GM19372 (cell line): Measurements from ENCODE around the gene GTF2H3.
"Not testable (repeated sequence)": the region's sequence is repeated elsewhere in the genome, so short reads cannot be mapped to it uniquely, and the experiment has no call there.

Source experiments
- ATAC-seq: cut with Tn5 transposase; IDR thresholded peaks from one replicate; pipeline ENCODE4 v1.9.1; 2021; ENCODE audit warnings: mild to moderate bottlenecking, low read depth, moderate library complexity; ENCODE audit not compliant: unreplicated experiment

GTF2H3 gene

GRCh38 chr12:123633379-123634141 is at the start of gene GTF2H3, which contains the start of gene EIF2B1:
Gene GTF2H3 (plus strand): TSS chr12:123633829. CDS start chr12:123633860, 31 bp downstream.
Gene EIF2B1 (minus strand): TSS chr12:123633686. CDS start chr12:123633557, 129 bp downstream.
- ATAC-seq: peak; percentile 98

GRCh38 chr12:123591702-123592481 is 41.7 kb upstream of the GTF2H3 start:
- no peak for ATAC-seq

GRCh38 chr12:123595729-123596128 is 37.9 kb upstream of the GTF2H3 start:
- ATAC-seq: no peak

- no peak for ATAC-seq
Measured at GRCh38 chr12:123597100-123597499, 36.5 kb upstream of the GTF2H3 start.

GRCh38 chr12:123598522-123598921 is 35.1 kb upstream of the GTF2H3 start:
- no peak for ATAC-seq

GRCh38 chr12:123599310-123599709 is 34.3 kb upstream of the GTF2H3 start:
- ATAC-seq: no peak

GRCh38 chr12:123599721-123600120 is 33.9 kb upstream of the GTF2H3 start:
- no peak for ATAC-seq

- peak; percentile 78 for ATAC-seq
Measured at GRCh38 chr12:123601602-123602489, 31.8 kb upstream of the GTF2H3 start, which contains the start of gene DDX55. Gene DDX55 (plus strand): TSS chr12:123602099. CDS start chr12:123602149, 50 bp downstream.

- no peak for ATAC-seq
Measured at GRCh38 chr12:123602651-123603195, 30.9 kb upstream of the GTF2H3 start.

GRCh38 chr12:123603495-123603894 is 30.1 kb upstream of the GTF2H3 start:
- not testable (repeated sequence) for ATAC-seq

GRCh38 chr12:123607756-123608155 is 25.9 kb upstream of the GTF2H3 start:
- no peak for ATAC-seq

- ATAC-seq: no peak
Measured at GRCh38 chr12:123608182-123608581, 25.4 kb upstream of the GTF2H3 start.

GRCh38 chr12:123614110-123614509 is 19.5 kb upstream of the GTF2H3 start:
- ATAC-seq: no peak

- no peak for ATAC-seq
Measured at GRCh38 chr12:123614531-123614930, 19.1 kb upstream of the GTF2H3 start.

- ATAC-seq: no peak
Measured at GRCh38 chr12:123617144-123617543, 16.5 kb upstream of the GTF2H3 start.

- no peak for ATAC-seq
Measured at GRCh38 chr12:123617580-123617979, 16.0 kb upstream of the GTF2H3 start.

- no peak for ATAC-seq
Measured at GRCh38 chr12:123621101-123621500, 12.5 kb upstream of the GTF2H3 start.

- no peak for ATAC-seq
Measured at GRCh38 chr12:123621619-123622530, 11.8 kb upstream of the GTF2H3 start.

GRCh38 chr12:123634142-123634561 is 523 bp downstream of the GTF2H3 start:
- ATAC-seq: no peak
